Measurements from ENCODE around the gene TRAF2. TPM values are rescaled to one million over a fixed set of nuclear protein-coding genes. Genes with fewer than 3 reads are reported as not detected.
"Not testable (repeated sequence)": the region's sequence is repeated elsewhere in the genome, so short reads cannot be mapped to it uniquely, and the experiment has no call there.

TRAF2 gene
- total and polyA plus RNA-seq, 12 donors = 5.4 to 17.0 (median 10.1) TPM

- no peaks in the 10 kb centered on the region for H3K27me3 ChIP-seq
- H3K36me3 ChIP-seq = peaks cover 0 to 24% (median 15%) of the 10 kb centered on the region in 9 donors
- intact Hi-C loops (cut with DNase I) = loop anchor here in 2 of 10 donors (2.0 to 10.0 kb wide), 2 partner anchors 17 to 57 kb away; no protein-coding TSS in a partner anchor
- H3K4me1 ChIP-seq = peaks cover 8 to 31% (median 25%) of the 10 kb centered on the region in 9 donors
- peaks cover 0 to 10% (median 0%) of the 10 kb centered on the region in 11 donors for H3K9me3 ChIP-seq
- peak overlapping the region in 2 of 10 donors; percentile 71 to 82 for H3K4me3 ChIP-seq
- WGBS, 2 donors = 97 to 99% methylated on average over 18 of the region's 18 CpGs
- H3K27ac ChIP-seq = no peak overlapping the region
- ATAC-seq (no peak), DNase-seq (no peak)
- no peak for TF ChIP-seq CTCF (IDR thresholded peaks at IDR 0.05)
Observed at GRCh38 chr9:136867480-136867879, 18.8 kb upstream of the TRAF2 start.

- no peak overlapping the region for H3K4me3 ChIP-seq
- peaks cover 0 to 14% (median 0%) of the 10 kb centered on the region in 11 donors for H3K9me3 ChIP-seq
- H3K4me1 ChIP-seq = peaks cover 8 to 31% (median 25%) of the 10 kb centered on the region in 9 donors
- WGBS, 2 donors = 98 to 99% methylated on average over 18 of the region's 18 CpGs
- no peak for TF ChIP-seq CTCF (IDR thresholded peaks at IDR 0.05)
- DNase-seq (no peak), ATAC-seq (no peak)
- no peaks in the 10 kb centered on the region for H3K27me3 ChIP-seq
- intact Hi-C loops (cut with DNase I) = loop anchor here in 2 of 10 donors (2.0 to 10.0 kb wide), 2 partner anchors 17 to 57 kb away; no protein-coding TSS in a partner anchor
- H3K27ac ChIP-seq = no peak overlapping the region
- H3K36me3 ChIP-seq = peaks cover 0 to 20% (median 10%) of the 10 kb centered on the region in 9 donors
Observed at GRCh38 chr9:136867917-136868316, 18.4 kb upstream of the TRAF2 start.

GRCh38 chr9:136868644-136869043 lies 17.7 kb upstream of the TRAF2 start:
- Histone ChIP-seq H3K4me3 (no peak overlapping the region), H3K27me3 (no peaks in the 10 kb centered on the region), H3K36me3 (peaks cover 0 to 12% (median 3%) of the 10 kb centered on the region in 9 donors), H3K27ac (no peak overlapping the region), H3K9me3 (peaks cover 0 to 18% (median 0%) of the 10 kb centered on the region in 11 donors), H3K4me1 (peaks cover 8 to 27% (median 25%) of the 10 kb centered on the region in 9 donors)
- ATAC-seq (no peak), DNase-seq (no peak)
- intact Hi-C loops (cut with DNase I) = loop anchor here in 1 of 10 donors (10.0 kb wide), 1 partner anchor 56 kb away; no protein-coding TSS in a partner anchor
- no peak for TF ChIP-seq CTCF (IDR thresholded peaks at IDR 0.05)
- 93 to 94% methylated on average over 11 of the region's 11 CpGs for WGBS, 2 donors

GRCh38 chr9:136869611-136870010 lies 16.7 kb upstream of the TRAF2 start:
- DNase-seq, H3K27ac ChIP-seq, H3K36me3 ChIP-seq, ATAC-seq, H3K4me3 ChIP-seq, H3K27me3 ChIP-seq: not testable (repeated sequence)
- intact Hi-C loops (cut with DNase I) = loop anchor here in 1 of 10 donors (10.0 kb wide), 1 partner anchor 55 kb away; no protein-coding TSS in a partner anchor
- WGBS, 2 donors = 93 to 94% methylated on average over 2 of the region's 2 CpGs
- H3K4me1 ChIP-seq = peaks cover 6 to 18% (median 15%) of the 10 kb centered on the region in 9 donors
- peaks cover 0 to 18% (median 0%) of the 10 kb centered on the region in 11 donors for H3K9me3 ChIP-seq

GRCh38 chr9:136875155-136875554 lies 11.2 kb upstream of the TRAF2 start:
- Histone ChIP-seq H3K4me1 (no peaks in the 10 kb centered on the region), H3K36me3 (no peaks in the 10 kb centered on the region), H3K4me3 (no peak overlapping the region), H3K9me3 (peaks cover 0 to 18% (median 0%) of the 10 kb centered on the region in 11 donors), H3K27me3 (no peaks in the 10 kb centered on the region), H3K27ac (no peak overlapping the region)
- ATAC-seq = no peak
- no peak for TF ChIP-seq CTCF (IDR thresholded peaks at IDR 0.05)
- intact Hi-C loops (cut with DNase I) = no loop called here
- DNase-seq = no peak
- WGBS, 2 donors = 93% methylated on average over 6 of the region's 6 CpGs
